ENCODE results near the gene ERRFI1.

GRCh38 chr1:8003438-8004112 lies 22.5 kb downstream of the ERRFI1 start:
- TF ChIP-seq, protein P1, sequence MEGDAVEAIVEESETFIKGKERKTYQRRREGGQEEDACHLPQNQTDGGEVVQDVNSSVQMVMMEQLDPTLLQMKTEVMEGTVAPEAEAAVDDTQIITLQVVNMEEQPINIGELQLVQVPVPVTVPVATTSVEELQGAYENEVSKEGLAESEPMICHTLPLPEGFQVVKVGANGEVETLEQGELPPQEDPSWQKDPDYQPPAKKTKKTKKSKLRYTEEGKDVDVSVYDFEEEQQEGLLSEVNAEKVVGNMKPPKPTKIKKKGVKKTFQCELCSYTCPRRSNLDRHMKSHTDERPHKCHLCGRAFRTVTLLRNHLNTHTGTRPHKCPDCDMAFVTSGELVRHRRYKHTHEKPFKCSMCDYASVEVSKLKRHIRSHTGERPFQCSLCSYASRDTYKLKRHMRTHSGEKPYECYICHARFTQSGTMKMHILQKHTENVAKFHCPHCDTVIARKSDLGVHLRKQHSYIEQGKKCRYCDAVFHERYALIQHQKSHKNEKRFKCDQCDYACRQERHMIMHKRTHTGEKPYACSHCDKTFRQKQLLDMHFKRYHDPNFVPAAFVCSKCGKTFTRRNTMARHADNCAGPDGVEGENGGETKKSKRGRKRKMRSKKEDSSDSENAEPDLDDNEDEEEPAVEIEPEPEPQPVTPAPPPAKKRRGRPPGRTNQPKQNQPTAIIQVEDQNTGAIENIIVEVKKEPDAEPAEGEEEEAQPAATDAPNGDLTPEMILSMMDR (IDR thresholded peaks at IDR 0.05; ENCODE audit: low read depth, low read length), result no peak
- TF ChIP-seq MAX (IDR thresholded peaks at IDR 0.05; ENCODE audit: low read depth, low read length), result no peak

Measured in NB4 (cell line).